ENCODE measurements around the gene MCRS1. TPM values are rescaled to one million over a fixed set of nuclear protein-coding genes. Genes with fewer than 3 reads are reported as not detected.

Gene MCRS1
- total RNA-seq, 1 experiment from 2014 or later = 124 TPM

- H3K4me3 ChIP-seq (ENCODE audit: insufficient read depth, low read depth, low read length) = no peak overlapping the region
- peak; percentile 14 for DNase-seq
- H3K36me3 ChIP-seq (replicated peaks; ENCODE audit: control insufficient read depth, insufficient read depth, low read length) = peaks cover 36% of the 10 kb centered on the region
- H3K27me3 ChIP-seq (ENCODE audit: control insufficient read depth, insufficient read depth, low read length) = no peaks in the 10 kb centered on the region
Measured at GRCh38 chr12:49565406-49566265, 2.3 kb downstream of the MCRS1 start.

GRCh38 chr12:49564686-49565405, 3.1 kb downstream of the MCRS1 start:
- no peaks in the 10 kb centered on the region for H3K27me3 ChIP-seq (ENCODE audit: control insufficient read depth, insufficient read depth, low read length)
- DNase-seq = no peak
- no peak overlapping the region for H3K4me3 ChIP-seq (ENCODE audit: insufficient read depth, low read depth, low read length)
- peaks cover 42% of the 10 kb centered on the region for H3K36me3 ChIP-seq (replicated peaks; ENCODE audit: control insufficient read depth, insufficient read depth, low read length)

DNA sequence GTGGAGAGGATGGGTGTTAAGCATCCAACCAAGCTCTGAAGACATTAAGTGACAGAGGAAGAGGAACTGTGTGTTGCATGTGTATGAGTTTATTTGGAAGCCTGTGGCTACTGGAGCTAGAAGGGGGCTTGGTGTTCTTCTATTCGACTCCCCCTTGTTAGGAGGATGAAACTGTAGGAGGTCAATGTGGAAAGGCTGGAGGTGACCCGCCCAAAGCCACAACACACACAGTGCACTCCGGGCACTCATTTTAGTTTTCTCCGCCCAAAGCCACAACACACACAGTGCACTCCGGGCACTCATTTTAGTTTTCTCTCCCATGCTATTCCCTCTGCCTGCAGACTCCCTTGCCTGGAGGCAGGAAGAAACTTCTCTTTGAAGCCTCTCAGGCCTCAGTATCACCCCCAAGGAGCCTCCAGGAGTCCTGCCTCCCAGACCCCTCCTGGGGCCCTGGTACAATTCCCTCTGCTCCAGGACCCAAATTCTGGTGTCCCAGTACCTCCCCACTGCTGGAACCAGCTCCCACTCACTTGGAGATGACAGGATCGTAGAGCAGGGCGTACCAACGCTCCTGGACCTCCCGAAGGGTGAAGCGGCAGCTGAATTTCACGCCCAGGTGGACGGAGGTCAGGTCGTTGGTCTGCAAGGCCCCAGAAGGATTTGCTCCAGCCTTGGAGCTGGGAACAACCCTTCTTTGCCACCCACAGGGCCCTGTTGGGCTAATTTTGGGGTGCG, 3.8 kb downstream of the MCRS1 start:
- Histone ChIP-seq H3K27me3 (ENCODE audit: control insufficient read depth, insufficient read depth, low read length) (no peaks in the 10 kb centered on the region), H3K4me3 (ENCODE audit: insufficient read depth, low read depth, low read length) (no peak overlapping the region), H3K36me3 (replicated peaks; ENCODE audit: control insufficient read depth, insufficient read depth, low read length) (peaks cover 48% of the 10 kb centered on the region)
- no peak for DNase-seq

DNA sequence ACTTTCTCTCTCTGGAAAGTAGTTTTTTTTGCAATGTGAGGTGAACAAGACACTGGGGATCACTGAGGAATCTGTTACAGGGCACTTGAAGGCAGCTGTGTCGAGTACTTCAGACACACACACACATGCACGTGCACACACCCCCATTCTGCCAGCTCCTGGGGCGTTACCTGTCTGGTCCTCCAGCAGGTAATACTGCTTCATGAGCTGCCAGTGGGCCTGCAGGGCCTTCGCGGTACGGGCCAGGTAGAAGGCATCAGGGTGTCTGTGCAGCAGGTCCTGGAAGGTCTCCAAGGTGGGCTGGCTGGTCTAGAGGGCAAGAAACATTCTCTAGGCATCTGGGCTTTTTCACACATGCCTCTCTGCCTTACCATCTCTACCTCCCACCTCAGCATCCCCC, 5.1 kb downstream of the MCRS1 start:
- no peak for DNase-seq
- Histone ChIP-seq H3K4me3 (ENCODE audit: insufficient read depth, low read depth, low read length) (no peak overlapping the region), H3K27me3 (ENCODE audit: control insufficient read depth, insufficient read depth, low read length) (no peaks in the 10 kb centered on the region), H3K36me3 (replicated peaks; ENCODE audit: control insufficient read depth, insufficient read depth, low read length) (peaks cover 55% of the 10 kb centered on the region)

GRCh38 chr12:49562233-49562632, 5.7 kb downstream of the MCRS1 start:
- no peak for DNase-seq
- Histone ChIP-seq H3K36me3 (replicated peaks; ENCODE audit: control insufficient read depth, insufficient read depth, low read length) (peaks cover 55% of the 10 kb centered on the region), H3K27me3 (ENCODE audit: control insufficient read depth, insufficient read depth, low read length) (no peaks in the 10 kb centered on the region), H3K4me3 (ENCODE audit: insufficient read depth, low read depth, low read length) (no peak overlapping the region)

DNA sequence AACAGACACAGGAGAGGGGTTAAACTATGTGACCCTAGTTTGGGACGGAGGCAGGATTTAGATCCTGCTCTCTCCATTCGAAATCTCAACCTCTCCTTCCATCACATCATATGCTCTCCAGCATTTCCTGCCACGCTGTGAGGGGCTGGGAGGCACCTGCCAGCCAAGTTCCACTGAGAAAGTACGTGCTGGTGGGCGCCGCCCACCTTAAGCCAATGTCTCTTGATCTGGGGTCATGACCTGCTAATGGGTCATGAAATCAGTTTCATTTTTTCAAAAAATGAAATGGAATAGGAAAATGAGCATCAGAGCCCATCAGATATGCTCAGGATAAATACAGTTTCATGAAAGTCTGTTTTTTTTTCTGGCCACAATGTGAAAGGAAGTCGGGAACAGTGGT, 7.2 kb downstream of the MCRS1 start:
- Histone ChIP-seq H3K27me3 (ENCODE audit: control insufficient read depth, insufficient read depth, low read length) (no peaks in the 10 kb centered on the region), H3K4me3 (ENCODE audit: insufficient read depth, low read depth, low read length) (no peak overlapping the region), H3K36me3 (replicated peaks; ENCODE audit: control insufficient read depth, insufficient read depth, low read length) (peaks cover 54% of the 10 kb centered on the region)
- no peak for DNase-seq

DNA sequence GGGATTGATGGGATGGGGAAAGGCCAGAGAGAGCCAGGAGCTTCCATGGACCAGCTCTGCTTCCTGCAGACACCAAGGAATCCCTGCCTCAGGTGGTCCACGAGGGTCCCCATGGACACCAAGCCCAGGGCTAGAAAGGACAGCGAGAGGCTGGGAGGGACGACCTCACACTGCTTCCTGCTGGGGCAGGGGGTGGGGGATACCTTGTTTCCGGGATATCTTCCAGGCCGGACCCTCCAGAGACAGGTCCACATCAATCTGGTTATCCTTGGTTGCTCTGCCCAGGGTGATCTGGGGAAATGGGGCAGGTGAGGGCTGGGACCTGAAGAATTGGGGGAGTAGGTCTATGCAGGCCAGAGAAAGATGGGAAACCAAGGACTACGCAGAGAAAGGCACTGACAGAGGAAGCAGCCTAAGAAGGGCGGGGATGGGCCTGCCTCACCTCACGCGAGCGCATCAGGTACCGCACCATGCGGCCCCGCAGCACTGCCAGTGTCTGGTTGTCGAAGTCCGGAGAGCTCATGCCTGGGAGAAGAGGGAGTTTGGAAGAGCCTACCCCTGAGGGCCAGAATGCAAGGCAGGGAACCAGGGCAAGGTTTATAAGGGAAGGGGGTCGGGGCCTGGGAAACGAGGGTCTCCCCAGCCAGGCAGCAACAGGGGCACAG, 8.8 kb downstream of the MCRS1 start:
- Histone ChIP-seq H3K27me3 (ENCODE audit: control insufficient read depth, insufficient read depth, low read length) (no peaks in the 10 kb centered on the region), H3K36me3 (replicated peaks; ENCODE audit: control insufficient read depth, insufficient read depth, low read length) (peaks cover 45% of the 10 kb centered on the region)
- DNase-seq = no peak

GRCh38 chr12:49558526-49558925, 9.4 kb downstream of the MCRS1 start:
- peaks cover 40% of the 10 kb centered on the region for H3K36me3 ChIP-seq (replicated peaks; ENCODE audit: control insufficient read depth, insufficient read depth, low read length)
- no peak for DNase-seq
- H3K27me3 ChIP-seq (ENCODE audit: control insufficient read depth, insufficient read depth, low read length) = no peaks in the 10 kb centered on the region
- H3K4me3 ChIP-seq (ENCODE audit: insufficient read depth, low read depth, low read length) = no peak overlapping the region

More for the DNA sequence above, 8.8 kb downstream of the MCRS1 start:
- no peak overlapping the region for H3K4me3 ChIP-seq (ENCODE audit: insufficient read depth, low read depth, low read length)

DNA sequence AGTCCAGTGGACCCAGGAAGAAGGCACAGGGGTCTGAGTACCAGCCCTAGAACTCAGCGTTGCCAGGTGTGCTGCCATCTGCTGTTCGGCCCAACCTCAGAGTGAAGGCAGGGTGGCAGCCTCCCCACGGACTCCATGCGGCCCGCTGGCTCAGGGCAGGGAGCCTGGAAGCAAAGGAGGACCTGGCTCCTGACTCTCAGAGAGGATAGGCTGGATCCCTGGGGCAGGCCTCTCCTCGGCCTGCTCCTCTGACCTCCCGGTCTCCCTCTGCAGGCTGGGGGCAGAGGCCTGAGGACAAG, 10.1 kb downstream of the MCRS1 start:
- DNase-seq = peak; percentile 55
- Histone ChIP-seq H3K36me3 (replicated peaks; ENCODE audit: control insufficient read depth, insufficient read depth, low read length) (peaks cover 34% of the 10 kb centered on the region), H3K27me3 (ENCODE audit: control insufficient read depth, insufficient read depth, low read length) (no peaks in the 10 kb centered on the region), H3K4me3 (ENCODE audit: insufficient read depth, low read depth, low read length) (no peak overlapping the region)

DNA sequence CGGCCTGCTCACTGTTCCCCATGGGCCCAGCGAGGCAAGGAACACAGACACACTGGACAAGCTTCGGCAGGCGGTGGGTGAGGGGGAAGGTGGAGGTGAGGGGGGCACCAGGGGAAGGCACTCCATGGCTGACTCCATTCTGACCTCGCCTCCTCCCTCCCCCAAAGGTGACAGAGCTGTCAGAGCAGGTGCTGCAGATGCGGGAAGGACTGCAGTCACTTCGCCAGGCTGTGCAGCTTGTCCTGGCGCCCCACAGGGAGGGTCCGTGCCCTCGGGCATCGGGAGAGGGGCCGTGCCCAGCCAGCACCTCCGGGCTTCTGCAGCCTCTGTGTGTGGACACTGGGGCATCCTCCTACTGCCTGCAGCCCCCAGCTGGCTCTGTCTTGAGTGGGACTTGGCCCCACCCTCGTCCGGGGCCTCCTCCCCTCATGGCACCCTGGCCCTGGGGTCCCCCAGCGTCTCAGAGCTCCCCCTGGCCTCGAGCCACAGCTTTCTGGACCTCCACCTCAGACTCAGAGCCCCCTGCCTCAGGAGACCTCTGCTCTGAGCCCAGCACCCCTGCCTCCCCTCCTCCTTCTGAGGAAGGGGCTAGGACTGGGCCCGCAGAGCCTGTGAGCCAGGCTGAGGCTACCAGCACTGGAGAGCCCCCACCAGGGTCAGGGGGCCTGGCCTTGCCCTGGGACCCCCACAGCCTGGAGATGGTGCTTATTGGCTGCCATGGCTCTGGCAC, 10.6 kb downstream of the MCRS1 start:
- DNase-seq = no peak
- Histone ChIP-seq H3K4me3 (ENCODE audit: insufficient read depth, low read depth, low read length) (no peak overlapping the region), H3K36me3 (replicated peaks; ENCODE audit: control insufficient read depth, insufficient read depth, low read length) (peaks cover 29% of the 10 kb centered on the region), H3K27me3 (ENCODE audit: control insufficient read depth, insufficient read depth, low read length) (no peaks in the 10 kb centered on the region)

- no peak overlapping the region for H3K4me3 ChIP-seq (ENCODE audit: insufficient read depth, low read depth, low read length)
- H3K27me3 ChIP-seq (ENCODE audit: control insufficient read depth, insufficient read depth, low read length) = no peaks in the 10 kb centered on the region
- no peak for DNase-seq
- peaks cover 27% of the 10 kb centered on the region for H3K36me3 ChIP-seq (replicated peaks; ENCODE audit: control insufficient read depth, insufficient read depth, low read length)
Measured at GRCh38 chr12:49556391-49557186, 11.4 kb downstream of the MCRS1 start.

DNA sequence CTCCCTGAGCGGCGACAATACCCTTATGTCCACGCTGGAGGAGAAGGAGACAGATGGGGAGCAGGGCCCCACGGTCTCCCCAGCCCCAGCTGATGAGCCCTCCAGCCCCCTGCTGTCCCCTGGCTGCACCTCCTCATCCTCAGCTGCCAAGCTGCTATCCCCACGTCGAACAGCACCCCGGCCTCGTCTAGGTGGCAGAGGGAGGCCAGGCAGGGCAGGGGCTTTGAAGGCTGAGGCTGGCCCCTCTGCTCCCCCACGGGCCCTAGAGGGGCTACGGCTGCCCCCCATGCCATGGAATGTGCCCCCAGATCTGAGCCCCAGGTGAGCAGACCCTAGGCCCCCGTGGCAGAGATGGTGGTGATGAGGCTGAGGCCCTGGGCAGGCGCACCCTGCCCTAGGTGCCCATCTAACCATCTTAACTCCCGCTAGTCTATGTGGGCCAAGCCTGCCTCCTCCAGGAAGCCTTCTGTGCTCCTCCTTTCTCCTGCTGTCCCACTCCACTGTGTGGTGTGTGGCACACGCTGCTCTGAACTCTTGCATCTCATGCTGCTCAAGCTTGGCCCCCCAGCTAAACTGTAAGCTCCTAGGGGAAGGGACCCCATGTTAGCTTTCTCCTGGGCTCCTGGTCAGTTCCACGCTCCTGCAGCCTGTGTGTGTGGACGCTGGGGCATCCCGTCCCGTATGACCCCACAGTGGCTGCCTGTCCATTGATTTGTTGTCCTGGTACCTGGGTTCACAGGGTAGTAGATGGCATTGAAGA, 12.1 kb downstream of the MCRS1 start:
- DNase-seq = peak; percentile 45
- Histone ChIP-seq H3K36me3 (replicated peaks; ENCODE audit: control insufficient read depth, insufficient read depth, low read length) (peaks cover 22% of the 10 kb centered on the region), H3K4me3 (ENCODE audit: insufficient read depth, low read depth, low read length) (no peak overlapping the region)

DNA sequence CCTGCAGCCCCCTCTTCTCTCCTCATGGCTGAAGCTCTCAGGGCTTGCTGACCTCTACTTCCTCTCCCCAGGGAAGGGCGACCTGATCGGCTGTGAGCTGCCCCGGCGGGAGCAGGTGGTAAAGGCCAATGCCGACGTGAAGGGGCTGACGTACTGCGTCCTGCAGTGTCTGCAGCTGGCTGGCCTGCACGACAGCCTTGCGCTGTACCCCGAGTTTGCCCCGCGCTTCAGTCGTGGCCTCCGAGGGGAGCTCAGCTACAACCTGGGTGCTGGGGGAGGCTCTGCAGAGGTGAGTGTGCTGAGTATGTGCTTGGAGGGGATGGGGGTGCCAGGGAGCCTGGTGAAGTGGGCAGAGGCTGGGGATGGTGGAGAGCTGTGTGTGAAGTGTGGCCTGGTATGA, 13.7 kb downstream of the MCRS1 start:
- Histone ChIP-seq H3K36me3 (replicated peaks; ENCODE audit: control insufficient read depth, insufficient read depth, low read length) (peaks cover 9% of the 10 kb centered on the region), H3K27me3 (ENCODE audit: control insufficient read depth, insufficient read depth, low read length) (peaks cover 10% of the 10 kb centered on the region), H3K4me3 (ENCODE audit: insufficient read depth, low read depth, low read length) (no peak overlapping the region)
- DNase-seq = peak; percentile 45

More for the DNA sequence above, 12.1 kb downstream of the MCRS1 start:
- no peaks in the 10 kb centered on the region for H3K27me3 ChIP-seq (ENCODE audit: control insufficient read depth, insufficient read depth, low read length)
